Right hindlimb (tissue), 1 donor: ENCODE results near the gene NUP214.
"Not testable (repeated sequence)": the region's sequence is repeated elsewhere in the genome, so short reads cannot be mapped to it uniquely, and the experiment has no call there.

Experiments used
- DNase-seq: peaks from one replicate; pipeline ENCODE4 v3.0.0-alpha.2; 2018

The NUP214 gene

DNA sequence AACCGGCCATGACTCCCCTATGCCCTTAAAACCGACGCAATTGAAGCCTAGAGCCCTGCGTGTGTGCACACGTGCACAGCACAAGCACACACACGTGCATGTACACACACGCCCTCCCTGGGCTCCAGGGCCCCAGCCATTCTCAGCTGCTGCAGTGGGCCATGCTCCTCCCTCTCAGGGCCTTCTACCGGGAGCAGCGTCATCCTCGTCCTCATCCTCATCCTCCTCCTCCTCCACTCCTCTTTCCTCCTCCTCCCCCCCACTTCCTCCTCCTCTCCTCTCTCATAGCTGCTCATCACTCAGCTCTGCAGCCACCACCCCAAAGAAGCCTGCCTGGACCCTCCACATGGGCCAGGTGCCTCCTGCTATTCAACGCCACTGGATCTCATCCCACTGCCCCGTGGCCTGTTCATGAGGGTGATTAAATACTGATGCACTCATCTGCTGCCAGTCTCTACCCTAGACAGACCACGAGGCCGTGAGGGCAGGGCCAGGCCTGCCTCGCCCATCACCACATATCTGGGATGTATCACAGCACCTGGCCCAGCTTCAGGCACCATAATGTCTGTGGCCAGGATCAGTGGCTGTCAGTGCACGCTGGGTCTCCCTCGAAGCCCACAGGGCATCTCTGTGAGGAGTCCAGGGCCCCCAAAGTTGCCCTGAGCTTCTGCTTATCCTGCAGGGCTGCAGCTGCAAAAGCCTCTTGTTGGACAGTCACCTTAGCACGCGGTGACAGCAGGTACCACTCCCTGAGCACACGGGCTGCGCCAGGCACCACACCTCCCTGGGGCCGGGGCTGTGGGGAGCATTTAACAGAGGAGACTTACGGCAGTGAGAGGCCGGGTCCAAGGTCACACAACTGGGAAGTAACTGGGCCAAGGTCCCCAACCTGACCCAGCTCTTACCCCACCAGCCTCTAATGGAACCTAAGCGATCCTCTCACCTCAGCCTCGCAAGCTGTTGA is 141.2 kb downstream of the NUP214 start:
- no peak for DNase-seq

DNA sequence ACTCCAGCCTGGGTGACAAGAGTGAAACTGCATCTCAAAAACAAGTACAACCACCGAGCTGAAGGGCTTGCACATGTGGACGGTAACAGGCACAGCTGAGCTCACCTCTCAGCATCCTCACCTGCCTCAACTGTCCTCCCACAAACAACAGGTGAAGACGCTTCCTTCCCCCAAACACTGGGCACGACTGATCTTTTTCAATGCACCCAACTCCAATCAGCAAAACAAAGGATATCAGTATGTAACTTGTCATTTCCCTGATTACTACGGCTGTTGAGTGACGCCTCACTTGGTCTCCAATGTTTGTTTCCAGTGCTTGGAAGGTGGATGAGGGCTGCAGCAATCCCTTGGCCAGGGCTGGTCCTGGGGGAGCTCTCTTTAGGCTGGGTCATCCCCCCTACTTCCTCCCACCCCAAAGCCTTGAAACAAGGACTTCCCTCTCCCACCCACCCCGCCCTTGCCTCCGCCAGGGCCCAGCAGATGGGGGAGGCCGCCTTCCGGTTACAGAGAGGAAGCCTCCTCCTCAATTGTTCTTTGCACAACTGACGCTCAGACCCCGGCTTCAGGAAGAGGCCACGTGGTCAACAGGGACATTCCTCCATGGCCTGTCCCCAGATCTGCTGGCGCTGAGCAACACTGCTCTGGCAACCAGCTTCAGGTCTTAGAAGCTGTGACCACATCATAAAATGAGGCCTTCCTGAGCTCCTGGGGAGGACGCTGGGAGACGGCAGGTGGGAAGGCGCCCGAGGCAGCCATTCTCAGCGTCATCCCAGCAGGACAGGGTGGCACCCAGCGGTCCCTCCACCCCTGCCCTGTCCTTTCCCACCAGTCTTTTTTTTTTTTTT is 145.0 kb downstream of the NUP214 start:
- DNase-seq: peak; percentile 71

DNA sequence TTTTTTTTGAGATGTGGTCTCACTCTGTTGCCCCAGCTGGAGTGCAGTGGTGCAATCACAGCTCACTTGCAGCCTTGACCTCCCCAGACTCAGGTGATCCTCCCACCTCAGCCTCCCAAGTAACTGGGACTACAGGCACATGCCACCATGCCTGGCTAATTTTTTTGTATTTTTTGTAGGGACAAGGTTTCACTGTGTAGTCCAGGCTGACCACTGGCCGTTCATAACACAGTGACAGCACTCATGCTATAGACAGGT is 145.6 kb downstream of the NUP214 start:
- DNase-seq: not testable (repeated sequence)

DNA sequence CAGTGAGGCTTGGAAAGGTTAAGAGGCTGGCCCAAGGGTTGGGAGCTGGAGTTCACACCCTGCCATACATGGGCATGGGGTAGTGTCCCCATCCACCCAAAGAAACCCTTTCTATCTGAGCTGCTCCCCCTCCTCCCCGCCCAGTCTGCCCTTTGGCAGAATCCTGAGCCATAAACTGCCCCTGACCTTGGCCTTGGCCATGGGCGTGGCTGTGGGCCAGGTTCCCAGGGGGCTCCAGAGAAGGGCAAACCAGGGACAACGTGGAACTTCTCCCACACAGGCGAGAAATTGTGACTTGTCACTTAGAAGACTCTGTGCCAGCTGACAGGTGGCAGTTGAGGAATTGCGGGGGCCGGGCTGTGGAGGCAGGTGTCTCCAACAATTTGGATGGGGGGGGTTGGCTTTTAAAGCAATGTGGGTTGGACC is 146.1 kb downstream of the NUP214 start:
- peak; percentile 16 for DNase-seq

DNA sequence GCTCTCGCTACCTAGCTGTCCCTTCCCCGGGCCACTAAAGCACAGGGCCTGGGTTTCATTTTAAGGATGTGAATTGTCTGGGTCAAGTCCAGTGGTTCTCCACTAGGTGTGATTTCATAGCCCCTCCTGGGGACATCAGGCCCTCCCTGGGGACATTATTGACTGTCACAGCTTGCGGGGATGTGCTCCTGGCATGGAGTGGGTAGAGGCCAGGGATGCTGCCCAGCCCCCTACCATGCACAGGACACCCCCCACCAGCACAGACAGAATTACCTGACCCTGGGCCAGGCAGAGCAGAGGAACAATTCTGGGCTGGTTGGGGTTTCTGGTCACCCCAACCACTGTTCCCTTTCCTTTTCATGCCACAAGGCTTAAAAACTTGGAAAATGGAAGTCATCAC is 146.8 kb downstream of the NUP214 start:
- DNase-seq: peak; percentile 8

DNA sequence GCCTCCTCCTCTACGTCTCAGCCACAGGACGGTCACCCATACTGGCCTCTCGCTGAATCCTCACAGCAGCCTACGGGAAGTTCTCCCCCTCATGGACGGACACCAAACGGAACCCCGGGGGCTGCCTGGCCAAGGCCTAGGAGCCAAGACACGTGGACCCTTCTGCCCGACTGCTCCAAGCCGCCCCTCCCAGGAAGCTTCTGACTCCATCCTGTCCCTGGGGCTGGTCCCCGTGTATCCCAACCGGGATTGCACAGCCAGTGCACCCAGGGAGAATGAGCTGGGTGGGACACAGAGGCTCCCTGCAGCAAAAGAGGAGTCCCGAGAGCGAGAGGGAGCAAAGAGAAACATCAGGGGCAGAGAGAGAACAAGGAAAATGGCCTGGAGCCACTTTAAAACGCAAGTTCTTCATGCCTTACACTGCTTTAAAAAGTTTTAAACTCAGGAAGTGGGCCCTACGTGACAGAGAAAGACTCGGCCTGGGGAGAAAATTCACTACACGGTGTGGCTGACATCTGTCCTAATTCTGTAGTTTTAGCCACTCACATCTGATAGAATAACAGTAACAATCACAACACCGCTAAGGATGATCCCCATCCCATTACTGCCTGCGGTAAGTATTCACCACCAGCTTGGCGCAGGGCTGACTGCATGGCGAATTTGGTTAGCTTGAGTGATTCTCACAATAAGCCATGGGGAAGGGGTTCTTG is 147.9 kb downstream of the NUP214 start:
- DNase-seq: peak; percentile 26

DNA sequence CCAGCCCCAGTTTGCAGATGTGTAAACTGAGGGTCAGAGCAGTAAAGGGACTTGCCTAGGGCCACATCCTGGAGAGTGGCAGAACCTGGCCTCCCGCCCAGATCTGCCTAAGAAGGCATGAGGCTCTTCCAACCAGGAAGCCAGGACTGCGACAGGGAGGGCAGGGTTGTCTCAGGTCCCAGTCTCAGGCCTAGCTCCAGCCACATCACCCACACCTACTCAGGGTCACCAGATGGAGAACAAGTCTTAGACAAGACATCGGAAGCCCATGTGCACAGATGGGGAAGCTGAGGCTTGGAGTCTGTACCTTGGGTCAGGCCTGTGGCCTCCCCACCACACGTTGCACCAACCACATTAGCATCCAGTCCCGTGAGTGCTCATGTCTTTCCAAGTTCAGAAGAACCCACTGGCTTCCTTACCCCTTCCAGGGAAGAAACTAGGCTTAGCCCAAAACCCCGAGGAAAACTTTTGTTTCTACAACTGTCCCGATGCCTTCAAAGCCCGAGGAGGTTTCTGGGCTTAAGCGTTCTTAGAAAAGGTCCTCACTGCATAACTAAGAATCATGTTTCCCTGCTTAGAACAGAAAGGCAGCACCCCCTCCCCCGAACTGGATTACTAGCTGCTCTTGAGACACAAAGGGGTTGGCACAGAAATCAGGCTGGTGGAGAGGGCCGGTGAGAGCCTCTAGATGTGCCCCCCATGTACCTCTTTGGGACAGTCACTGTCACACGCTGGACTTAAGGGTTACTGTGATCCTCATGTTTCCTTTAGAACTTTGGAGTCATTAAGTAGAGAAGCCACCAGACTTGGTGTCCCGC is 148.7 kb downstream of the NUP214 start:
- peak; percentile 16 for DNase-seq

DNA sequence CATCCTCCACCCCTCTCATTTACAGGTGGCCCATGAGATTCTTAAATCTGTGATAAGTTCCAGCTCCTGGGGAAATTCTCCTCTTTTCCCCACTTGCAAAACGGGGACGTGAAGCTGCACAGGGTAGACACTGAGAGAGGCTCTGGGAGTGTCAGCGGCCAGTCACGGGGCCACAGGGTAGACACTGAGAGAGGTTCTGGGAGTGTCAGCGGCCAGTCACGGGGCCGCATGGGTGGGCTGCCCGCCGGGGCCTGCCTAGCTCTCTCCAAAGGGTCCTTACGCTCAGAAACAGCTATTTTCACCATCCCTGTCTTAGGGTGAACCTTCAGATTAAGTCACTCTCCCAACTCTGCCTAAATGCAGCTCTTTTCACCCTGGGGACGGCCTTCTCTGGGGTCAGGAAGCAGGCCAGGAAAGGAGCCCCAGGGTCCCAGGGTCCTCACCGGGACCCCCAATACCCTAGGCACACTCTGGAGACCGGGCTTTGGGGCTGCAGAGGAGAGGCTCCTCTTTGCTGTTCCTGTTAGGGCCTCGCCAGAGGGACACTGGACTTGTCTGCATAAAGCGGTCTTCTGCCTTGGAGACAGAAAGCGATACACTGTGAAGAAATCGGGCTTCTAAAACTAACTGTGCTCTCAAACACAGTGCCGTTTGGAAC is 149.4 kb downstream of the NUP214 start:
- DNase-seq: no peak

DNA sequence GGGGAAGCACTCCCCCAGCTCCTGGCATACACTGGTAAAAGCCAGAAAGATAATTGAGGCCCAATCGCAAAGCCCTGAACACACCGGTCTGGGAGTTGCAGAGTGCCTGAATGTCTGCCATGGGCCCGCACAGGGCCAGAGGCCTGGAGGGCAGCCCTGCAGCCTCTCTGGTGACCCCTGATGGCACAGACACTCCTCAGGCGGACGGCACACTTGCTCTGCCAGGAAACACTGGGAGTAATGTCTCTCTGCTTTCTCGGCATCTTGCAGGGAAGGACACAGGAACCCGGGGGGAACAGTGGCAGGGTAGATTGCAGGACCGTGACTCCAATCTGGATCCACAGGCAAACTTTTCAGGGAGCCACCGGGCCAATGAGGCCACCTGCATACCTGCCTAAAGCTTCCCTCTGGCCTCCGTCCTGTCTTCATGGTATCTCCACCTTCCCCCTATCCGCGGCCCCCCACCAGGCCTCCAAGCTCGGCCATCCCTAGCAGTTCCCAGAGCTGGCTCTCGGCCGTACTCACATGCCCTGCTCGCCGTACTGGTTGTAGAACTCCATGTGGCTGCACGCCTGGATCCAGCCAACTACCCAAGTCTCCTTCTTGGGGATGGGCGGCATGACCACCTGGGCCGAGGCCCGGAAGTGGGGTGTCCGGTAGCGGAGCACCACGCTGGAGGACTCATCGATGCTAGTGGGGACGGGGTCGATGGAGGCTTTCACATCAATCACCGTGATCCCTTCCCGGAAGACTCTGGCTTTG is 150.1 kb downstream of the NUP214 start:
- DNase-seq: no peak

DNA sequence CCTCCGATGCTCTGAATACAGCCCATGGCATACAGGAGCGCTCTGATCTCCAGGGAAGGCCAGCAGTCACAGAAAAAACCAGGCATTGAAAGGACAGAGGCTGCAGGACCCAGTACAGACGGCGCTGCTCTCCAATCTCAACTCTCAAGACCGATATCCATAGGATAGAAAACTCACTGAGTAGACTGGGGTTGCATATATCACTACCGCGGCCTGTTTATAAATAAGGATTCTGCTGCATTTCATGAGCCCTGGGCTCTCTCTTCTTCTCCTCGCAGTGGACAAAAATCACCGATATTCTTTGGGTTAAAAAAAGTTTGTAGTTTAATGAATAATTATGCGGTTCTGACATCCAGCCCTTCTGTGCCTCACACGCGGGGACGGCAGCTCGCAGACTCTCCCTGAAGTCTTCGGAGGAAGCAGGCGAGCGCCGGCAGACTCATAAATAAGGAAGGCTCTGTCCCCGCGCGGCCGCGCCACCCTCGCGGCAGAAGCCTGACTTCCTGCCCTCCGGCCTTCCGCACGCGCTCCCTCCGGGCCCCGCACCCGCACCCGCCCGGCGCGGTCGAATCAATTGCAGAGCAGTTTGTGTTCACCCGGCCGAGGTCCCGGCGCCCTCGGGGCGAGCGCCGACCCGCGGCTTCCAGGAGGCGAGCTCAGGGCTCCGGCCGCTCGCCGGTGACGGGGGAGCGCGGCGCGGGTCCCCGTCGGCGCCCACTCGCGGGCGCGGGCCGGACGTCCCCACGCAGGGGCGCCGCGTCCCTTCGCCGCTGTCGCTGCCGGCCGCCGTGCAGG is 150.9 kb downstream of the NUP214 start, which contains the start of gene FAM78A:
FAM78A (minus strand) TSS at position 417 of the 795 bp plus-strand sequence; CDS start at position 86, 331 bp downstream.
- DNase-seq: no peak

DNA sequence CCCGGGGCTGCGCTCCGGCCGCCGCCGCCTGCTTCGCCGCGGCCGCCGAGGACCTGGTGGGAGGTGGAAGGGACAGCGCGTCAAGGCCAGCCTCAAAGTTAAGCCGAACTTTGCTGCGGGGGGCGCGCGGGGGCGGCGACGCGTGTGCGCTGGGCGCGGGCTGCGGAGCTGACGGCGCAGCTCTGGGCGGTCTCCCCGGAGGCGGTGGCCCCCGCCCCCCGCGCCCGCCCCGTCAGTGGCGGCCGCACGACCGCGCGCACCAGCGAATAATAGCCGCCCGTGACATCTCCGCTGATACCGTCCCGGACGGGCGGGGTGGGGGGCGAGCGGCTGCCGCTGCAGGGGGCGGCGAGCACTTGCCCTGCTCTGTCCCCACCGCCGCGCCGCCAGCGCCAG is 151.5 kb downstream of the NUP214 start:
- DNase-seq: no peak

DNA sequence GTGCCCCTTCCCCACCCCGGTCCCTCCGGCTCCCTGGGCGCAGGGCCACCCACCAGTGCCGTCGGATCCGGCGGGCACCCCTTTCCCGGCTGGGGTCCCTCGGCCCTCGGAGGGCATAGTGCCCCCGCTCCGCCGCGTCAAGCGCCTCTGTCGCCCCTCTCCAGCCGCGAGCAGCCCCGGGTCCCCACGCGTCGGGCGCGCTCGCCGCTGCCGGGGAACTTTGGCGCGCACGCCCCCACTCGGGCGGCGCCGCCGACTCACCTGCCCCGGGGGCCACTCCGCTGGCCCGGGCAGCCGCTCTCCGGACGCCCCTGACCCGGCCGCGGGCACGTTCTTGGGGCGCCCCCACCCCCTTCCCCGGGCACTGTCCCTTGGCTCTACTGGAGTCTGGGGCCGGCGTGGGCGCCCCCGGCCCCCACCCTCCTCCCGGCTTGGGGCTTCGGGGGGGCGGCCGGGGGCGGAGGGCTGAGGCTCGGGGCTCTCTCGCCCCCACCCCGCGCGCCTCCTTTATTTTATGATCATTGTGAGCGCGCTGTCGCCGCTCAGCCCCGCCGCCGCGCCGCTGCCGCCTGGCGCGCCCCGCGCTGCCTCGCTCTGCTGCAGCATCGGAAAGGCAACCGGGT is 152.0 kb downstream of the NUP214 start:
- DNase-seq: no peak

DNA sequence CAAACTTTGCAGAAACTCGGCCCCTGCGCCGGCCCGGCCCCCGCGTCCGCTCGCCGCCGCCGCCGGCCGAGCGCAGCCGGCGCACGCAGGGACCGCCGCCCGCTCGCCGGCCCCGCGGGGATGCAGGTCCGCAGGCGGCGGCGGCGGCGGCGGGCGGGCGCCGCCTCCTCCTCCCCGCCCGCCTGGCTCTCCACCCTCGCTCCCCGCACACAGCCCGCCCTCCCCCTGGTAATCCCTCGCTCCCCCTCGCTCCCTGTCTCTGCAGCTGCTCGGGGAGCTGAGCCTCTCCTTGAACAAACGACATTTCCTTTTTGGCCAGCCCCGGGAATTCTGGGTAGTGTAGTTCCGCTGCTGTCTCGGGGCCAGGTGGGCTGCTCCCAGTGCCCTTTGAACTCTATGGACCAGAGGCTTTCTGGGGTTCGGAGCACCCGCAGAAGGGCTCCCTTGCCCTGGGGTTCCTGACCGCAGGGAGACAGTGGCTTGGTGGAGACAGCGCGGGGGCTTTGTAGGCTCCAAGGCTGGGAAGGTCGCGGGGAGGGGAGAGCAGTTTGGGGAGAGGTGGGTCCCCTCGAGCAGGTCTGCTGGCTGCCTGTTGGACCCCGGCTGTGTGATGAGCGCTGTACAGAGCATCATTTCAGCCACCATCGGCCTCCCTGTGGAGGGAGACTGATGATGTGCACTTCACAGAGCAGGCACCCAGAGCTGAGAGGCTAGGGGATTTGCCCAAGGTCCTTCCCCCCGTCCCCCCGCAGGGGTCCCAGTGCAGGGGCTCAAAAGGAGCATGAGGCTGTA is 152.7 kb downstream of the NUP214 start:
- peak; percentile 93 for DNase-seq

DNA sequence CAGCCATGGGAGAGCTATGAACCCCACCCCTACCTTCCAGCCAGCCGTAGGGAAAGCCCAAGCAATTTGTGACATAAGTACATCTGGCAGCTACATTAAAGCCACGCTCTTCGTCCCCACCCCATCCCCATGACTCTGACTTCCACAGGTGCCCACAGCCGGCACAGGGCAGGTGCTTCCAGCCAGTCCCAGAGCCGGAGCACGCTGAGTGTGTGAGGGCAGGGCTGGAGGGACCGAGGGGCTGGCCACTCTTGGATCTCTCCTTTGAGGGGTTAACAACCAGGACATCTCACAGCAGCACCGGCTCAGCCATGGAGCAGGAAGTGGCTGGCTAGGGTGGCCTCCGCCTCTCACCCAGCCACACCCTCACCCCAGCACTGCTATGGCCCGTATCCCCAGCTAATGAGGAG is 153.3 kb downstream of the NUP214 start:
- no peak for DNase-seq

DNA sequence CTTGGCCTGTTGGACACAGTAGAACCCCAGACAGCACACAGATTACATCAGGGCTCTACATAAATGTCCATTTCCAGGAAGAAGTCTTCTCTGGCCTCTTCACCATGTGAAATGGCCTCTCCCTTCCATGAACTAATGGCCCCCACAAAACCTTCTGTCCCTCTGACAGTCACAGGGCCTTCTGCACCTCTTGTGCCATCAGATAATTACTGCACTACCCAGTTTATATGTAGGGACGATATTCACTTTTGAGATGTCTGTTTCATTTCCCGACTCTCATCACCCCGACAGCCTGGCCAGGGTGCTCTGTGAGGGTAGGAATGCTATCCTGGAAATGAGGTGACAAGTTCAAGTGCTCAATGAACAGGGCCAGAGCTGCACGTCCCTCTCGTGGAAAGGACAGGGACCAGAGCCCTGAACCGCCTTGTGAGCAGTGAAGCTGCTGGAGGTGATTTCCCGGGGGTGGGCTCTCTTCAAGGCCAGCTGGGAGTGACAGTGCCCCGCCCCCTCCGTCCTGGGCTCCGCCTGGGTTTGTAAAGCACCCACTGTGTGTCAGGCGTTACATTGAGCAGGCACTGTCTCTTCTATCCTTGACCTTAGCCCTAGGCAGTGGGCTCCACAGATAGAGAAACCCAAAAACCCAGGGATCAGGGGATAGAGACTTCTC is 153.9 kb downstream of the NUP214 start:
- DNase-seq: no peak

DNA sequence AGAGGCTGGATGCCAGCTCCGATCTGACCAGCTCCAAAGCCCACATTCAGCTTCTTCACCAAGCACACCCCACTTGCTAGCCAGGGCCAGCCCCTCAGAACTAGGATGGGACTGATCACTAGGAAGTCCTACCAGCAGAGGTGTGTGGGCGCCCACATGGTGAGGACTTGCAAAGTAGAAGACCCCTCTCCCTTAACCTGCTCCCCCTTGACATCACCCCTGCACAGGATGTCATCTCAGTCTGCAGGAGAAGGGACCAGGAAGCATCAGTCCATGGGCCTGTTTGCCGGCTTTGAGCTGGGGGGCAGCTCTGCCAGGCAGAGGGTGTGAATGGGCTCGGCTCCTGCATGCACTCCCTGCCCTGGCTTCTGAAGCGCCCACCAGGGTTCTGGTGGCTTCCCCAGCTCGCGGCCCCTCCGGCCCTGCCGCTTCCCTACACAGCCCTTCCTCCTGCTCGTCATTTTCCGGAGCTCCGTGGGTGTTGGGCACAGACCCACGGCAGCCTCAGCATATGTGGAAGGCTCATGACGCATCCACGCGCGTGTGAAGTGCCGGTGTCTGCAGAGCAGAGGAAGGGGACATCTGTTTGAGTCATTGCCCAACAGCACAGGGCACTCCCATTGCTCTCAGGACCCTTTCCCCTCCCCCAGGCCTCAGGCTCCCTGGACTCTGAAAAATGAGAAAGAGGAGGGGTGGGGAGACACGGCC is 154.6 kb downstream of the NUP214 start:
- peak; percentile 18 for DNase-seq

DNA sequence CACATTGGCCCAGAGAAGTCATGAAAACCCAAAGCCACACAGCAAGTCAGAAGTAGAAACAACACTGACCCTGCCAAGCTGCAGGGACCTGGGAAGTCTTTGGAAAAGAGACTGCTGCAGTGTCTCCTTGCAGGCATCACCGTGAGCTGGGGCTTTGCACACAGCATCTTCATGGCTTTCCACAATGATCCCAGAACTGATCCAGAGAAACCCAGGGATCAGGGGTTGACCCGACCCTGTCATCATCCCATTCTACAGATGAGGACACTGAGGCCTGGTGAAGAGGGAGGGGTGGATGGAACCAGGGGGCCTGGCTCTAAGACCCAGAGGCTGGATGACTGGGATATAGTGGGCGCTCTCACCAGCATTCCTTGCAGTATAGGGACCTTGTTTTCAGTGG is 155.3 kb downstream of the NUP214 start:
- DNase-seq: no peak
